Fibroblast of lung (primary cell): ENCODE data around the gene C12orf76.

ENCODE experiments used
- CTCF ChIP-seq, 2 donors: IDR thresholded peaks in 1 of 2; conservative IDR thresholded peaks in 1 of 2; 1 replicate in 1 of 2; 2 replicates in 1 of 2; pipeline ENCODE4 v1.5.1; 2011 to 2012; ENCODE audit warnings: low read length in 2 of 2, control low read depth in 1 of 2, inconsistent platforms in 1 of 2, low read depth in 1 of 2, mild to moderate bottlenecking in 1 of 2
- EZH2 ChIP-seq: IDR thresholded peaks from 2 replicates; pipeline ENCODE4 v1.5.1; 2012; ENCODE audit warnings: low read length, control low read depth, mild to moderate bottlenecking; ENCODE audit errors: missing control alignments

- TF ChIP-seq CTCF (conservative IDR thresholded peaks at IDR 0.05 in 1 of 2, IDR thresholded peaks at IDR 0.05 in 1 of 2; ENCODE audit: low read depth in 1 of 2, low read length in 2 of 2) (no peak), EZH2 (no peak)
Observed at GRCh38 chr12:110004598-110004997, 43.7 kb downstream of the C12orf76 start.
